ENCODE data around the gene ETS2.

Gene ETS2

DNA sequence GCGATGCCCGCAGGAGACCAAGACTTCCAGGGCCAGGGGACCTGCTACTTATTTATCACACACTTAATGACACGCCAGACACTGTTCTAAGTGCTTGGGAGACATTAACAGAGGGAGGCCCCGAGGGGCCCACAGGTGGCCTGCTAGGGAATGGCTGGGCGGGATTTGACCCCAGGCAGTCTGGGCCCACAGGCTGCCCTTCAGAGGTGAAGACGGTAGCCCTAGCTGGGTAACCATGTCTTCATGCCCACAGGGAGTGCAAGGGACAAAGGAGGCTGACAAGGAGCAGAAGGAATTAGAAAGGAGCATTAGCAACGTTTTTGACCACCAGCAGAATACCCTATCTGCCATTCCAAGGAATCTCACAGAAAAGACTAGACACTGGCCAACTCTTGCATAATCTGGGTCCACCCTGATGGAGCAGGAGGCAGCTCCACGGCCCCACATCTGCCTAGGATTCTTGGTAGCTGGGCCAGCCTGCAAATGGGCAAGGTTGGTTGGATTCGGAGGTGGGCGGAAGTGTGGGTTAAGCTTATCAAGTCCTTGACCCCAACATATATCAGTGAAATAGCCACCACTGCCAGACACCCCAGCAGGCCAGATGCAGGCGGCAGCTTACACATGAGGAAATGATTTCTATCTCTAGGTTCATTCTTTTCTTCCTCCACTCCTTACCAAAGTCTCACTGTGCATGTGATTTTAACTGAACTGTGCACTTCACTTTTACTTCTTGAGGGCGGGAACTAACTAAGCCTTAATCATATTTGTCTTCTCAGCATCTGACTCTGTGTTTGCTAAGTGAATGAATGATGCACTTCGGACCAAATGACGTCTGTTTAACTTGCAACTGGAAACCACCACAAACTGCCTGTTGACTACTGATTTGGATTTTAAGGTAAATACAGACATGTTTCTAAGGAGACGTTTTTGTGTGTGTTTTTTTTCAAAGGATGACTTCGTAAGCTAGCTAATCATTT lies 3.4 kb upstream of the ETS2 start:
- no peak for DNase-seq

- DNase-seq = no peak
Measured at GRCh38 chr21:38803075-38803660, 2.6 kb upstream of the ETS2 start.

GRCh38 chr21:38804030-38804788 lies 1.5 kb upstream of the ETS2 start:
- DNase-seq = no peak

- DNase-seq = no peak
Measured at GRCh38 chr21:38804789-38805327, 871 bp upstream of the ETS2 start.

- peak; percentile 66 for DNase-seq
Measured at GRCh38 chr21:38806153-38806941, 618 bp downstream of the ETS2 start.

GRCh38 chr21:38806942-38807284 lies 1.2 kb downstream of the ETS2 start:
- DNase-seq = no peak

DNA sequence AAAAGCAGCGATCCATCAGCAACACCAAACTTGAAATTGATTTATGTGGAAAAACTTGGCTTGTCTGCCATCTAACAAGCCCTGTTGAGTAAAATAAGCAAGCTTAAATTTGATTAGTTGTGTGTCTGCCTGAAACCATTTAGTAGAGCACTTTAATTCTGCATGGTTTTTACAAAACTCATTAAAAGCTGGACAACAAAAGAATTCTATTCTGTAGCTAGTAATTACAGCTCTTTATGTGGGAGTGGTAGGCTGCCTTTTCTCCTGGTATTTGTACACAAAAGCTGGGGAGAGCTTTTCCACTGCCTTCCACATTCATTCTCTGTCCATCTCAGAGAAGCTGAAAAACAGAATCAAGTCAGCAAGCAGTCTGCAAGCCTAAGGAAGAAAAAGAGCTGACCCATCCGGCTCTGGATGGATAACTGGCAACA lies 1.7 kb downstream of the ETS2 start:
- DNase-seq = peak; percentile 27

DNA sequence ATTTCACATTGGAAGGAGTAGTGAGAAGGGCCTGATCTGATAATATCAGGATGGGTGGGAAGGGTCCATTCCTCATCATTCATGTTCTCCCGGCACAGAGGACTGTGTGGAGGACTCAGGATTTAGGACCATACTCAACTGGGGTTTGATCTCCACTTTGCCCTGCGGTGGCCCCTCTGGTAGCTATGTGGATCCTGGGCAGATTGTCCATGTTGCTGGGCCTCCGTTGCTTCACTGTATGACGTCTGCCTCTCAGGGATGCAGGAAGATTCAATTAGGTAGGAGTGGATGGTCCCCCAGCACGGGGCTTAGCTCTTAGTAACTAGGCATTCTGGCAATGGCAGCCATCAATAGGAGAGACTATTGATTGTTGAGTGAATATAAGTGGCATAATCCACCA lies 2.3 kb downstream of the ETS2 start:
- DNase-seq = no peak

- DNase-seq = no peak
Measured at GRCh38 chr21:38809198-38809878, 3.6 kb downstream of the ETS2 start.

- no peak for DNase-seq
Measured at GRCh38 chr21:38810034-38810825, 4.5 kb downstream of the ETS2 start.

DNA sequence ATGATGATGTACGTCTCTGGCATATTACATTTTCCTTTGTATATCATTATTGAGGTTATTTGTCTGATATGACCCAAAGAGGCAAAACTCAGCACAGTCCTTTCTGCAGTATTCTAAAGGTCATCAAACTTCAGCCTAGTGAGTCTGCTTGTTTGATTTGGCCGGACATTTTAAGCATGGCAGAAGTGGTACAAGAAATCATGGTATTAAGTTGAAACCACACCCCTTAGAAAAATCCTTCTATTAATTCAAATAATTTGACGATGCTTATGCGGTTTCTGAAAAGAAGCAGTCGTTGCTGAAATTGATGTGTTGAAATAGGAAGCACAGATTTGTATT lies 5.1 kb downstream of the ETS2 start:
- DNase-seq = no peak

DNA sequence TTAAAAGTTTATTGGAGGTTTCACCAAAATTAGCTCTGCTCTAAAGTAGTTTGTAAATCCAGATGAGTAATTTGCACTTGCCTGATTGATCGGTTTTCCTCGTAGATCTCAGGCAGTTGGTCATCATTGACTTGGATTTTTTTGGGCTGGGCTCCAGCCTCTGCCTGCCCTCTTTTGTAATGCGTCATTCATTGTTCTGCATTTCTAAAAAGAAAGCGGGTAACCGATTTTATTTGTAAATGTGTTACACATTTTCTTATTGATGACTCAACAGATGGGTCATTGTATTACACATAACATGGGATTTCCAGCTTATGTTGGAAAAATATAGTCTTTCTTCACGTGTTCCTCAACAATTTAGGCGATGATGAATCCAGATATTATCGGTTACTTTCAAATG lies 5.5 kb downstream of the ETS2 start:
- no peak for DNase-seq

- DNase-seq = no peak
Measured at GRCh38 chr21:38813143-38813542, 7.4 kb downstream of the ETS2 start.

GRCh38 chr21:38813547-38813946 lies 7.8 kb downstream of the ETS2 start:
- no peak for DNase-seq

GRCh38 chr21:38814126-38815059 lies 8.7 kb downstream of the ETS2 start:
- no peak for DNase-seq

- no peak for DNase-seq
Measured at GRCh38 chr21:38815060-38815405, 9.3 kb downstream of the ETS2 start.

GRCh38 chr21:38816400-38816977 lies 10.8 kb downstream of the ETS2 start:
- DNase-seq = no peak

DNA sequence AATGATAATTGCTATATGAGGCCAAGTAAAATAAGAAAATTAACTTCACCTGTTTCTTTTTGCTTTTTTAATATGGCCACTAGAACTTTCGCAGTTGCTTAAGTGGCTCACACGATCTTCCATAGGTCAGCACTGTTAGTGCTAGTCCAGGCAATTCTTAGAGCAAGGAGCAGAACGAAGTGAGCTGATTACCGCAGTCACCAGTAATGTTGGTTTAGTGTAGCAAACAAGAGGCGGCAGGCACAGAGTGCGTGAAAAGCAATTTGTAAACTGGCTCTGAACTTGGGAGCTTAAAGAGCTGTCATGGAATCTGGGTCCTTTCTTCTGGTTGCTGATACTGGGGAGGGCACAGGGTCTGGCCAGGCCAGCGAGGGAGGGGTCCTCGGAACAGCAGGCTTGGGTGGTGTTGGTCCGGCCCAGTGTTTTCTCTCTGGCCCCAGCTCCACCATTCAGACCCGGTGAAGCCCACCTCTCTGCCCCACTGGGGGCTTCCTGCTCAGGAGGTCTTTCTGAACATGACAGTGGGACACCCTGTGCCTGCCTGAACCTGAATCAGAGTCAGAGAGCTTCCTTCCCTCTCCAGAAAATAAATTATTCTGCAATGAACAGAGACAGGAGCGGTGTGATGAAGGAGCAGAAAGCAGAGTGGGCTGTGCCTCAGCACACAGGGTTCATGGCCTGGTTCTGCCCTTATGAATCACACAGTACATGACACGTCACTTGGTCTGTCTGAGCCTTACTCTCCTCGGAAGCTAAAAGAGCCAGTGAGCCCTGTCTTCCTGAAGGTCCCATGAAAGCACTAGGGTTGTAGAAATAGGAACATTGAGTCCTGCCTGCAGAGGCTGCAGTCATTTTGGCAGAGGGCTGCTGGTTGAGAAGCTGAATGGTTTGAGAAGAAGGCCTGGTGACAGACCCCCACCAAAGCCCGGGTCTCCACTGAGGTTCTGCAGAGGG lies 11.9 kb downstream of the ETS2 start:
- no peak for DNase-seq

DNA sequence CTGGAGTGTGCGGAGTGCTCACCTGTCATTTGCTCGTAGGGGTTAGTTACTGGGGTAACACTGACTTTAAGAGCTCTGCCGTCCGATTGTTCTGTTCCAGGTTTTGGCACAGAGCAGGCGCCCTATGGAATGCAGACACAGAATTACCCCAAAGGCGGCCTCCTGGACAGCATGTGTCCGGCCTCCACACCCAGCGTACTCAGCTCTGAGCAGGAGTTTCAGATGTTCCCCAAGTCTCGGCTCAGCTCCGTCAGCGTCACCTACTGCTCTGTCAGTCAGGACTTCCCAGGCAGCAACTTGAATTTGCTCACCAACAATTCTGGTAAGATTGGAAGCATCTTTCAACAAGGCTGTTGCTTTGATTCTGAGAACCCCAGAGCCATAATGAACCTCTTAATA lies 12.6 kb downstream of the ETS2 start:
- DNase-seq = no peak

Measured in retina (tissue), 1 donor.